Ectodermal cell (in vitro differentiated cells): Measurements from ENCODE around the gene ZBTB42.

Experiments used
- H3K27ac ChIP-seq: 2 replicates; pipeline ENCODE4 v1.7.0; 2013; ENCODE audit warnings: mild to moderate bottlenecking, low read depth, low read length; ENCODE audit not compliant: insufficient read depth, poor library complexity, severe bottlenecking
- H3K27me3 ChIP-seq: 2 replicates; pipeline ENCODE4 v1.7.0; 2013; ENCODE audit warnings: mild to moderate bottlenecking, low read length; ENCODE audit not compliant: insufficient read depth, control insufficient read depth, poor library complexity, severe bottlenecking
- H3K36me3 ChIP-seq: one replicate; pipeline ENCODE4 v1.7.0; 2013; ENCODE audit warnings: low read length; ENCODE audit not compliant: control insufficient read depth, insufficient read depth
- H3K4me1 ChIP-seq: one replicate; pipeline ENCODE4 v1.7.0; 2013; ENCODE audit warnings: low read length; ENCODE audit not compliant: control insufficient read depth, insufficient read depth
- H3K4me3 ChIP-seq: 2 replicates; pipeline ENCODE4 v1.7.0; 2013; ENCODE audit warnings: low read depth, low read length, control low read depth; ENCODE audit not compliant: insufficient read depth
- H3K9me3 ChIP-seq: 2 replicates; pipeline ENCODE4 v1.7.0; 2013; ENCODE audit warnings: mild to moderate bottlenecking, low read length, moderate library complexity; ENCODE audit not compliant: control insufficient read depth
- WGBS, 2 experiments: methylation state at CpG; one replicate each; pipeline ENCODE4 v1.1.7; 2013; ENCODE audit warnings: missing lambda C conversion rate in 2 of 2; 5-methylcytosine and 5-hydroxymethylcytosine counted together

ZBTB42 gene

GRCh38 chr14:104783484-104784217, 17.2 kb upstream of the ZBTB42 start:
- no peak overlapping the region for H3K4me3 ChIP-seq
- H3K9me3 ChIP-seq: no peaks in the 10 kb centered on the region
- no peaks in the 10 kb centered on the region for H3K36me3 ChIP-seq
- H3K27me3 ChIP-seq: no peaks in the 10 kb centered on the region
- WGBS, 2 experiments: 94% methylated on average over 16 of the region's 16 CpGs
- no peak overlapping the region for H3K27ac ChIP-seq
- H3K4me1 ChIP-seq: peaks cover 2% of the 10 kb centered on the region

- Histone ChIP-seq H3K4me3 (no peak overlapping the region), H3K9me3 (no peaks in the 10 kb centered on the region), H3K4me1 (no peaks in the 10 kb centered on the region), H3K27ac (no peak overlapping the region), H3K36me3 (no peaks in the 10 kb centered on the region), H3K27me3 (no peaks in the 10 kb centered on the region)
- 92 to 96% methylated on average over 9 of the region's 9 CpGs for WGBS, 2 experiments
These were observed 16.7 kb upstream of the ZBTB42 start for GRCh38 chr14:104784218-104784568.

- no peaks in the 10 kb centered on the region for H3K9me3 ChIP-seq
- no peaks in the 10 kb centered on the region for H3K4me1 ChIP-seq
- H3K4me3 ChIP-seq: no peak overlapping the region
- 94% methylated on average over 36 of the region's 36 CpGs for WGBS, 2 experiments
- no peak overlapping the region for H3K27ac ChIP-seq
- H3K27me3 ChIP-seq: no peaks in the 10 kb centered on the region
- H3K36me3 ChIP-seq: no peaks in the 10 kb centered on the region
These were observed 15.8 kb upstream of the ZBTB42 start for GRCh38 chr14:104784846-104785707.

DNA sequence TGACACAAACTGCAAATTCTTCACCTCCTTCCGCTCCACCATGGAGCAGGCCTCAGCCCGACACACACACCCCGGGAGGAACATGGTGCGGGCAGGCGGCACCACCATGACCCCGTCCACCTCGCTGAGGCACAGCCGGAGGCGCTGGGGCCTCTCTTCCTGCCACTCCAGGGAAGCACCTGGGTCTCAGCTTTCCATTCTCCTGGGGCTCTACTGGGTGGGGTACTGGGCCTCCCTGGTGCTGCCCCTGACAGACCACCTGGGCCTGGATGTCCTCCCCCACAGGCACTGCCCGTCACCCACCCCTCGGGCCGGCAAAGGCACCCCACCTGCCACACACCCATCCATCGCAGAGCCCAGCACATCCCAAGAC, 15.2 kb upstream of the ZBTB42 start:
- Histone ChIP-seq H3K4me1 (no peaks in the 10 kb centered on the region), H3K4me3 (no peak overlapping the region), H3K36me3 (no peaks in the 10 kb centered on the region), H3K9me3 (no peaks in the 10 kb centered on the region), H3K27me3 (no peaks in the 10 kb centered on the region), H3K27ac (no peak overlapping the region)
- 92% methylated on average over 13 of the region's 13 CpGs for WGBS, 2 experiments

DNA sequence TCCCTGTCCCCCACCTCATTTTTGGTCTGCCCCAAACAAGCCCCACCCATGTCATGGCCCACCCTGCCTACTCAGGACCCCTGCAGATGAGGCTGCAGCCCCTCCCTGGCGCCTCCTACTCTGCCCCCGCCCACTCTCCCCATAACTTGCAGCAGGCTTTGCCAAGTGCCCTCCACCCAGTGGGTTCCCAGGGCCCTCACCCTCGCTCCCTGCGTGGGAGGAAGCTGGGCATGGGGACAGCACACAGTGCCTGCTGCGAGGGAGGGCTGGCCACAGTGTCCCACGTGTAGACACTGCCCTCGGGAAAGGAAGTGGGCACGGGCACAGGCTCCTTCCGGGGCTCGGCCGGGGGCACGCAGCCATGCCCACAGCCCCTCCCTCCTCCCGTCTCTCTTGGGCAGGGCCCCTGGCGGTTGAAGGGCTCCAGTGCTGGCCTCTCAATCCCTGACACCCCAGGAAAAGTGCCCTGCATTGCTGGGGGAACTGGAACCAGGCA, 14.8 kb upstream of the ZBTB42 start:
- Histone ChIP-seq H3K27ac (no peak overlapping the region), H3K27me3 (no peaks in the 10 kb centered on the region), H3K9me3 (no peaks in the 10 kb centered on the region), H3K36me3 (no peaks in the 10 kb centered on the region), H3K4me1 (no peaks in the 10 kb centered on the region), H3K4me3 (no peak overlapping the region)
- 93 to 94% methylated on average over 12 of the region's 14 CpGs for WGBS, 2 experiments

DNA sequence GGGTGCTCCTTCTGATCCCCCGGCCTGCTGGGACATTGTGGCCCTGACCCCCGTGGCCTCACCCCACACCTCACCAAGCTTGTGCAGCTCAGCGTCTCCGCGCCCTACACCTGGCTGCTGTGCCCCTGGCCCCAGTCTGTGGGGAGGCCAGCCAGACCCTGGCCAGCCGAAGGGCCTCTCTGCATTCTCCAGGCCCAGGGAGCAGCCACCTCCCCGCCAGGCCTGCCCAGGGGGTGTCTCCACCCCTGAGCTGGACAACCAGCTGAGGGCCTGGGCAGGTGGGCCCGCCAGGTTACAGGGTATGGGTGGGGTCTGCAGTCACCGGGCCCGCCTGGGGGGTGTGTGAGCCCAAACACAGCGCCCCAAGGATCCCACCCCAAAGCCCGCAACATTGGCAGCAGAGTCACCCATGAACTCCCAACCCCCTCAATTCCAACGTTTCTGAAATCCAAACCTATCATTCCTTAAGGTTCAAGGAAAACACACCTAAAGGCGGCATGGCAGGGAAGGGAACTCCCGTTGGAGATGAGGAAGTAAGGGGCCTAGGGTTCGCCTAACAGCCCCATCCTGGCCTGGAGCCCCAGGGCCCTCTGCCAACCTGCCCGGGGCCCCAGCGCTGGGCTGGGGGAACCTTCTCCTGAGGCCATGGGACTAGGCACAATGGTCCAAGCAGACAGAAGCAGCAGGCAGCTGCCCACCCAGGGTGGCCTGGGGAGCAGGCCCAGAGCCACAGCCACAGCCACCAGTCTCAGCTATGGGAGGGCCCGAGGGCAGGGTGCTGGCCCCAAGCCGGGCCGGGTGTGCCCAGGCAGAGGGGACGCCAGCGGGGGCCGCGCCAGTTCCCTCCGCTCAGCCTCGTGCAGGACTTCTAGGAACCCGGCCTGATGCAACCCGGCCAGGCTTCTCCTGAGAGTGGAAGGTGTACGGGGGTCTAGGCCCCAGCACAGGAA, 13.9 kb upstream of the ZBTB42 start:
- H3K27me3 ChIP-seq: no peaks in the 10 kb centered on the region
- no peaks in the 10 kb centered on the region for H3K36me3 ChIP-seq
- H3K27ac ChIP-seq: no peak overlapping the region
- no peaks in the 10 kb centered on the region for H3K9me3 ChIP-seq
- no peaks in the 10 kb centered on the region for H3K4me1 ChIP-seq
- no peak overlapping the region for H3K4me3 ChIP-seq
- 95% methylated on average over 30 of the region's 30 CpGs for WGBS, 2 experiments

- no peak overlapping the region for H3K4me3 ChIP-seq
- no peaks in the 10 kb centered on the region for H3K36me3 ChIP-seq
- no peak overlapping the region for H3K27ac ChIP-seq
- WGBS, 2 experiments: 93 to 94% methylated on average over 7 of the region's 7 CpGs
- no peaks in the 10 kb centered on the region for H3K27me3 ChIP-seq
- no peaks in the 10 kb centered on the region for H3K4me1 ChIP-seq
- H3K9me3 ChIP-seq: no peaks in the 10 kb centered on the region
These were observed 13.2 kb upstream of the ZBTB42 start for GRCh38 chr14:104787736-104788135.

DNA sequence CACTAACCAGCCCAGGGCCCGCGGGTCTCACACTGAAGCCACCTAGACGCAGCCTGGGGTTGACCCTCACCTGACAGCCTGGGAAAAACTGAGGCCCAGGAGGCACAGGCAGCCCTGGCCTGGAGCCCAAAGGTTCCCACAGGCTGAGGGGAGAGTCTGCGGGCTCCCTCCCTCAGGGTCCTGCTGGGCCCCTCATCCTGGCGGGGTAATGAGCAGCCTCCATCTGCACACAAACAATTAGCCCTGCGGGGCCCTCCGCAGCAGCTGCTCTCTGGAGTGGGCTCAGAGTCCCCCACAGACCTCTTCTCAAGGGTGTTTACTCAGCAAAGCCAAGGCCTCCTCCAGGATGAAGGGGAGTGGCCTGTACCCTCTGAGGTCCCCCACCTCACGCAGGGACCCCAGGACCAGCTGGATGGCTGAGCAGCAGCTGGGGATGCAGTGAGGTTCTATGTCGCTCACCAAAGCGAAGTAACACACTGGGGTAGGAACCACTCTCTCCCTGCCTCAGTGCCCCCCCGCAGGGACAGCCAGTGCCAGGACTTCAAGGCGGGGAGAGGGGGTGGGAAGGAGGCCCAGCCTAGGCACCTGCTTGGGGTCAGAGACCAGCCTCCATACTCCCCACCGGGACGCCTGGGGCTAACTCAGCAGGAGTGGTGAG, 12.6 kb upstream of the ZBTB42 start:
- Histone ChIP-seq H3K36me3 (no peaks in the 10 kb centered on the region), H3K4me1 (no peaks in the 10 kb centered on the region), H3K27ac (peak overlapping the region; percentile 26), H3K27me3 (no peaks in the 10 kb centered on the region), H3K4me3 (no peak overlapping the region), H3K9me3 (no peaks in the 10 kb centered on the region)
- WGBS, 2 experiments: 92% methylated on average over 14 of the region's 14 CpGs

- 94% methylated on average over 39 of the region's 39 CpGs for WGBS, 2 experiments
- Histone ChIP-seq H3K27me3 (no peaks in the 10 kb centered on the region), H3K4me1 (peaks cover 7% of the 10 kb centered on the region), H3K36me3 (no peaks in the 10 kb centered on the region), H3K27ac (no peak overlapping the region), H3K4me3 (no peak overlapping the region), H3K9me3 (no peaks in the 10 kb centered on the region)
These were observed 11.8 kb upstream of the ZBTB42 start for GRCh38 chr14:104788873-104789663.
